T-helper 2 cell (primary cell): ENCODE results near the gene GTF2H2C_2.
"Not testable (repeated sequence)": the region's sequence is repeated elsewhere in the genome, so short reads cannot be mapped to it uniquely, and the experiment has no call there.

Experiments
- DNase-seq, 5 experiments: peaks; one replicate each; pipeline versions ENCODE4 v3.0.0 to v3.0.0-alpha.2; 2012 to 2022

The GTF2H2C_2 gene

GRCh38 chr5:70415117-70415516, at the start of gene GTF2H2C_2:
GTF2H2C_2 (plus strand) TSS chr5:70415368.
- not testable (repeated sequence) for DNase-seq

- peak in 4 of 5 experiments; percentile 7 to 63 (median 41) for DNase-seq
Observed at GRCh38 chr5:70400984-70401686, 14.0 kb upstream of the GTF2H2C_2 start.

- not testable (repeated sequence) for DNase-seq
Observed at GRCh38 chr5:70421322-70421721, 6.2 kb downstream of the GTF2H2C_2 start.

GRCh38 chr5:70423215-70423614, 8.0 kb downstream of the GTF2H2C_2 start:
- DNase-seq = not testable (repeated sequence)

GRCh38 chr5:70438518-70438917, 23.4 kb downstream of the GTF2H2C_2 start:
- DNase-seq = not testable (repeated sequence)

- not testable (repeated sequence) for DNase-seq
Observed at GRCh38 chr5:70449565-70449964, 34.4 kb downstream of the GTF2H2C_2 start.

- not testable (repeated sequence) for DNase-seq
Observed at GRCh38 chr5:70451249-70451984, 36.2 kb downstream of the GTF2H2C_2 start.

GRCh38 chr5:70457093-70457492, 41.9 kb downstream of the GTF2H2C_2 start:
- DNase-seq = not testable (repeated sequence)

- DNase-seq = not testable (repeated sequence)
Observed at GRCh38 chr5:70459188-70459587, 44.0 kb downstream of the GTF2H2C_2 start.

- not testable (repeated sequence) for DNase-seq
Observed at GRCh38 chr5:70461984-70462383, 46.8 kb downstream of the GTF2H2C_2 start.

GRCh38 chr5:70464019-70464637, 49.0 kb downstream of the GTF2H2C_2 start:
- not testable (repeated sequence) for DNase-seq

GRCh38 chr5:70469926-70470509, 54.9 kb downstream of the GTF2H2C_2 start:
- not testable (repeated sequence) for DNase-seq
